OCI-LY3 (cell line): ENCODE results near the gene ZFAND4.
"Not testable (repeated sequence)": the region's sequence is repeated elsewhere in the genome, so short reads cannot be mapped to it uniquely, and the experiment has no call there.

ENCODE experiments used
- EZH2phosphoT487 ChIP-seq: fragments of 200-600 bp; shearing (Covaris generic); IDR thresholded peaks from 2 replicates; pipeline ENCODE4 v1.6.1; 2018; ENCODE audit warnings: antibody characterized with exemption, mixed run types, low read depth
- TF ChIP-seq, protein P1 (sequence below): fragments of 200-600, 300-600 bp; sonication (generic); IDR thresholded peaks from 2 replicates; pipeline ENCODE4 v1.5.1; 2014; ENCODE audit warnings: antibody characterized with exemption, low read length, low read depth

DNA sequence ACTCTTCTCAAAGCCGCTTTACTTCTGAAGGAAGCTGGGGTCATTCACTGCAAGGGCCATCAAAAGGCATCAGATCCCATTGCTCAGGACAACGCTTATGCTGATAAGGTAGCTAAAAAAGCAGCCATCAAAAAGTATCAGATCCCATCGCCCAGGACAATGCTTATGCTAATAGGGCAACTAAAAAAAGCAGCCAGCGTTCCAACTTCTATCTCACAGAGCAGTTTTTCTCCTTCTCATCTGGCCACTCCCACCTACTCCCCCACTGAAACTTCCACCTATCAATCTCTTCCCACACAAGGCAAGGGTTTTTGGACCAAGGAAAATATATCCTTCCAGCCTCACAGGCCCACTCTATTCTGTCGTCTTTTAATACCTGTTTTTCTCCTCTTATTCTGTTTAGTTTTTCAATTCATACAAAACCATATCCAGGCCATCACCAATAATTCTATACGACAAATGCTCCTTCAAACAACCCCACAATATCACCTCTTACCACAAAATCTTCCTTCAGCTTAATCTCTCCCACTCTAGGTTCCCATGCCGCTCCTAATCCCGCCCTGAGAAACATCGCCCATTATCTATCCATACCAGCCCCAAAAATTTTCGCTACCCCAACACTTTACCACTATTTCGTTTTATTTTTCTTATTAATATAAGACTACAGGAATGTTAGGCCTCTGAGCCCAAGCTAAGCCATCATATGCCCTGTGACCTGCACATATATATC is 97.4 kb downstream of the ZFAND4 start:
- TF ChIP-seq, protein P1, sequence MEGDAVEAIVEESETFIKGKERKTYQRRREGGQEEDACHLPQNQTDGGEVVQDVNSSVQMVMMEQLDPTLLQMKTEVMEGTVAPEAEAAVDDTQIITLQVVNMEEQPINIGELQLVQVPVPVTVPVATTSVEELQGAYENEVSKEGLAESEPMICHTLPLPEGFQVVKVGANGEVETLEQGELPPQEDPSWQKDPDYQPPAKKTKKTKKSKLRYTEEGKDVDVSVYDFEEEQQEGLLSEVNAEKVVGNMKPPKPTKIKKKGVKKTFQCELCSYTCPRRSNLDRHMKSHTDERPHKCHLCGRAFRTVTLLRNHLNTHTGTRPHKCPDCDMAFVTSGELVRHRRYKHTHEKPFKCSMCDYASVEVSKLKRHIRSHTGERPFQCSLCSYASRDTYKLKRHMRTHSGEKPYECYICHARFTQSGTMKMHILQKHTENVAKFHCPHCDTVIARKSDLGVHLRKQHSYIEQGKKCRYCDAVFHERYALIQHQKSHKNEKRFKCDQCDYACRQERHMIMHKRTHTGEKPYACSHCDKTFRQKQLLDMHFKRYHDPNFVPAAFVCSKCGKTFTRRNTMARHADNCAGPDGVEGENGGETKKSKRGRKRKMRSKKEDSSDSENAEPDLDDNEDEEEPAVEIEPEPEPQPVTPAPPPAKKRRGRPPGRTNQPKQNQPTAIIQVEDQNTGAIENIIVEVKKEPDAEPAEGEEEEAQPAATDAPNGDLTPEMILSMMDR: not testable (repeated sequence)
- TF ChIP-seq EZH2phosphoT487: not testable (repeated sequence)
